Measurements from ENCODE around the gene MPPED1. TPM values are rescaled to one million over a fixed set of nuclear protein-coding genes. Genes with fewer than 3 reads are reported as not detected.

MPPED1 gene
- total and polyA plus RNA-seq, 2 donors (not counting 3 experiments of a cell fraction or from before 2014, with no cell fraction given): not detected

DNA sequence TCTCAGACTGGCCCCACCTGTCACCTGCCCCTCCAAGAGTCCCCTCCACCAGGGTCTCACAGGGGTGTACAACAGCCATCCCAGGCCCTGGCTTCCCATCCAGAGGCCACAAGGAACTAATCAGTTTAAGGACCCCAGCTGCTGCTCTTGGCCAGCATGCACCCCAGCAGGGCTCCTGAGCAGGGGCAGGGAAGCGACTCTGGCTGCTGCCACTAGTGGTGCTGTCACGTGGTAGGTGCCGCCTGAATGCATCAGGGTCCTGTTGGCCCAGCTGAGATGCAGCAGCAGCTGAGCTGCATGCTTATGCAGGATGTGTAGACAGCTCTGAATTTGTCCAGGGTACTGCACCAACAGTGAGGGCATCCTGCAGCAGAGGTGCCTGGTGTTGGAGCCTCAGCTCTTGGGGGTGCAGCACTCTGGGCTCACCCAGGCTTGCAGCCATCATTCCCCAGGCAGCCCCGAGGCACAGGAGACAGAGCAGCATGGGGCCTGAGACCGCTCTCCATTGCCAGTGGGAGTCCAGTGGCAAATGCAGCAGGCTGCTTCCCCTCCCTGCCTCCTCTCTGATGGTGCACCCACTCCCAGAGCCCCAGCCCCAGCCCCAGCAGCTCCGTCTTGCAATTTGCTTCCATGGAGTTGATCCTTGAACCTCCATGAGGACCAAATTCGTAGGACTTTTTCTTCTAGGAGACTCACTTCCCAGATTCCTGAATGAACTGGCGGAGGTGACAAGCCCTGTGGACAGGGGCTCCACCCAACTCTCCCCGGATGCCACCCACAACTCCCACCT lies 98.7 kb downstream of the MPPED1 start:
- ChIA-PET POLR2A (no interaction called here), CTCF (no interaction called here)
- no peaks in the 10 kb centered on the region for H3K36me3 ChIP-seq (ENCODE audit: control insufficient read depth in 2 of 2, extremely low read depth in 1 of 2, insufficient read depth in 2 of 2, low read length in 2 of 2)
- no peak for FAIRE-seq
- H4K20me1 ChIP-seq (replicated peaks; ENCODE audit: control insufficient read depth, extremely low read depth, insufficient read depth, low read length): no peaks in the 10 kb centered on the region
- no peak overlapping the region for H3K27ac ChIP-seq (ENCODE audit: insufficient read depth, low read depth, low read length)
- TF ChIP-seq, protein P1, sequence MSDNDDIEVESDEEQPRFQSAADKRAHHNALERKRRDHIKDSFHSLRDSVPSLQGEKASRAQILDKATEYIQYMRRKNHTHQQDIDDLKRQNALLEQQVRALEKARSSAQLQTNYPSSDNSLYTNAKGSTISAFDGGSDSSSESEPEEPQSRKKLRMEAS (IDR thresholded peaks at IDR 0.05; ENCODE audit: insufficient read depth, insufficient read length): no peak
- TF ChIP-seq EZH2 (IDR thresholded peaks at IDR 0.05; ENCODE audit: borderline replicate concordance, low read depth, low read length, severe bottlenecking) (no peak), GATA2 (IDR thresholded peaks at IDR 0.05; ENCODE audit: insufficient read depth, insufficient read length, low read depth, low read length) (no peak), POLR2A (IDR thresholded peaks at IDR 0.05; ENCODE audit: low read depth, low read length) (no peak), FOS (IDR thresholded peaks at IDR 0.05; ENCODE audit: borderline replicate concordance, insufficient read depth, low read length) (no peak), MYC (IDR thresholded peaks at IDR 0.05; ENCODE audit: low read depth, low read length) (no peak), JUN (IDR thresholded peaks at IDR 0.05; ENCODE audit: borderline replicate concordance, insufficient read depth, insufficient read length, low read depth) (no peak), POLR2AphosphoS5 (IDR thresholded peaks at IDR 0.05; ENCODE audit: insufficient read depth, low read depth, low read length) (no peak)
- TF ChIP-seq, protein P2, sequence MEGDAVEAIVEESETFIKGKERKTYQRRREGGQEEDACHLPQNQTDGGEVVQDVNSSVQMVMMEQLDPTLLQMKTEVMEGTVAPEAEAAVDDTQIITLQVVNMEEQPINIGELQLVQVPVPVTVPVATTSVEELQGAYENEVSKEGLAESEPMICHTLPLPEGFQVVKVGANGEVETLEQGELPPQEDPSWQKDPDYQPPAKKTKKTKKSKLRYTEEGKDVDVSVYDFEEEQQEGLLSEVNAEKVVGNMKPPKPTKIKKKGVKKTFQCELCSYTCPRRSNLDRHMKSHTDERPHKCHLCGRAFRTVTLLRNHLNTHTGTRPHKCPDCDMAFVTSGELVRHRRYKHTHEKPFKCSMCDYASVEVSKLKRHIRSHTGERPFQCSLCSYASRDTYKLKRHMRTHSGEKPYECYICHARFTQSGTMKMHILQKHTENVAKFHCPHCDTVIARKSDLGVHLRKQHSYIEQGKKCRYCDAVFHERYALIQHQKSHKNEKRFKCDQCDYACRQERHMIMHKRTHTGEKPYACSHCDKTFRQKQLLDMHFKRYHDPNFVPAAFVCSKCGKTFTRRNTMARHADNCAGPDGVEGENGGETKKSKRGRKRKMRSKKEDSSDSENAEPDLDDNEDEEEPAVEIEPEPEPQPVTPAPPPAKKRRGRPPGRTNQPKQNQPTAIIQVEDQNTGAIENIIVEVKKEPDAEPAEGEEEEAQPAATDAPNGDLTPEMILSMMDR (IDR thresholded peaks at IDR 0.05; ENCODE audit: extremely low read depth in 1 of 2, insufficient read depth in 1 of 2, low read depth in 1 of 2, low read length in 2 of 2): no peak
- no peaks in the 10 kb centered on the region for H3K9me1 ChIP-seq (replicated peaks; ENCODE audit: control insufficient read depth, extremely low read depth, insufficient read depth, low read length)
- peaks cover 2% of the 10 kb centered on the region for H3K9me3 ChIP-seq (replicated peaks; ENCODE audit: control insufficient read depth, insufficient read depth, low read length)
- dilution Hi-C loops (cut with MboI; ENCODE audit: extremely low pct_ligation_motif_present, low sequenced_read_pairs) (no loop called here), intact Hi-C loops (cut with micrococcal nuclease) (no loop called here)
- BruUV-seq (replicated peaks): no TSS peak
- no peak overlapping the region for H2AFZ ChIP-seq (ENCODE audit: low read depth, low read length)
- no peak overlapping the region for H3K4me2 ChIP-seq (ENCODE audit: insufficient read depth, low read length)
- no peak for DNase-seq (ENCODE audit: low read depth, low spot score)
- no peaks in the 10 kb centered on the region for H3K79me2 ChIP-seq (ENCODE audit: control insufficient read depth, insufficient read depth, low read length)
- H3K27me3 ChIP-seq (ENCODE audit: control insufficient read depth in 2 of 2, insufficient read depth in 2 of 2, low read length in 2 of 2): no peaks in the 10 kb centered on the region
- no peaks in the 10 kb centered on the region for H3K4me1 ChIP-seq (ENCODE audit: control insufficient read depth, extremely low read depth, insufficient read depth, low read length)
- H3K4me3 ChIP-seq (replicated peaks in 1 of 3; ENCODE audit: insufficient read depth in 1 of 3, low read depth in 1 of 3, low read length in 3 of 3): no peak overlapping the region
- no peak overlapping the region for H3K9ac ChIP-seq (replicated peaks; ENCODE audit: extremely low read depth, insufficient read depth, low read length)
